Natural killer cell (primary cell): ENCODE data around the gene JUND. TPM values are rescaled to one million over a fixed set of nuclear protein-coding genes. Genes with fewer than 3 reads are reported as not detected.

Experiments used
- ATAC-seq, 3 donors: fragments of 150-1000 bp in 2 of 3; fragments of 200-7000 bp in 1 of 3; cut with Tn5 transposase; 1 replicate in 1 of 3; 2 replicates in 2 of 3; pipeline ENCODE4 v1.10.0; 2021; ENCODE audit warnings: mild to moderate bottlenecking in 2 of 3, moderate library complexity in 2 of 3
- DNase-seq, 2 donors: peaks; one replicate each; pipeline versions ENCODE4 v3.0.0 to v3.0.0-alpha.2; 2013 to 2021; ENCODE audit warnings: mixed read lengths in 1 of 2
- H3K27ac ChIP-seq: one replicate; pipeline ENCODE4 v1.5.1; 2013; ENCODE audit warnings: mild to moderate bottlenecking, low read length
- H3K27me3 ChIP-seq: one replicate; pipeline ENCODE4 v1.6.1; 2013; ENCODE audit warnings: low read length; ENCODE audit not compliant: control insufficient read depth, insufficient read depth
- H3K36me3 ChIP-seq: one replicate; pipeline ENCODE4 v1.6.1; 2013; ENCODE audit warnings: low read length; ENCODE audit not compliant: control insufficient read depth, insufficient read depth
- H3K4me1 ChIP-seq: one replicate; pipeline ENCODE4 v1.6.1; 2013; ENCODE audit warnings: low read length; ENCODE audit not compliant: control insufficient read depth, insufficient read depth
- H3K4me3 ChIP-seq: one replicate; pipeline ENCODE4 v1.5.1; 2013; ENCODE audit warnings: low read length
- H3K9me3 ChIP-seq: one replicate; pipeline ENCODE4 v1.6.1; 2013; ENCODE audit warnings: low read length; ENCODE audit not compliant: control insufficient read depth, insufficient read depth
- H3K27ac Mint-ChIP-seq, 2 donors: one replicate each; pipeline ENCODE4 v1.8.0; 2022; ENCODE audit warnings: mild to moderate bottlenecking in 2 of 2, mixed read lengths in 2 of 2, moderate library complexity in 1 of 2
- H3K27me3 Mint-ChIP-seq, 2 donors: one replicate each; pipeline ENCODE4 v1.8.0; 2022; ENCODE audit warnings: low read depth in 2 of 2, mixed read lengths in 2 of 2
- H3K36me3 Mint-ChIP-seq: one replicate; pipeline ENCODE4 v1.8.0; 2022; ENCODE audit warnings: mixed read lengths
- H3K4me1 Mint-ChIP-seq, 2 donors: one replicate each; pipeline ENCODE4 v1.8.0; 2022; ENCODE audit warnings: mixed read lengths in 2 of 2
- H3K4me3 Mint-ChIP-seq: one replicate; pipeline ENCODE4 v1.8.0; 2022; ENCODE audit warnings: mild to moderate bottlenecking, moderate library complexity, mixed read lengths
- H3K9me3 Mint-ChIP-seq, 2 donors: one replicate each; pipeline ENCODE4 v1.8.0; 2022; ENCODE audit warnings: mixed read lengths in 2 of 2
- CTCF ChIP-seq: fragments of 200-600 bp; IDR thresholded peaks from one replicate; pipeline ENCODE4 v1.8.0; 2022; ENCODE audit warnings: antibody characterized with exemption
- WGBS: methylation state at CpG from one replicate; pipeline ENCODE4 v1.1.7; 2013; ENCODE audit warnings: missing lambda C conversion rate; ENCODE audit not compliant: insufficient coverage; 5-methylcytosine and 5-hydroxymethylcytosine counted together
- intact Hi-C: fragments of 100-400 bp; cut with micrococcal nuclease; formaldehyde crosslinking; loops from one replicate; pipeline ENCODE4 v1.14.2; 2022
- total RNA-seq, 4 donors: library from RNA; stranded (reverse); fragments of 120-200 nt in 1 of 4; gene quantifications; one replicate each; pipeline versions ENCODE4 v1.2.3 to v1.2.4, GENCODE V29; 2013 to 2022

The JUND gene
- total RNA-seq, 3 donors from 2014 or later (not counting 1 experiment from before 2014, with no cell fraction given): 1,182 to 2,122 (median 1,520) TPM

GRCh38 chr19:18291590-18292461 is 10.4 kb upstream of the JUND start:
- Mint-ChIP-seq H3K27me3 (no peaks in the 10 kb centered on the region), H3K4me1 (peaks cover 43 to 51% of the 10 kb centered on the region in 2 donors), H3K9me3 (no peaks in the 10 kb centered on the region), H3K27ac (peak overlapping the region; percentile 89), H3K36me3 (no peaks in the 10 kb centered on the region), H3K4me3 (peak overlapping the region; percentile 92)
- Histone ChIP-seq H3K27ac (peak overlapping the region; percentile 99), H3K4me3 (peak overlapping the region; percentile 71), H3K36me3 (no peaks in the 10 kb centered on the region), H3K9me3 (no peaks in the 10 kb centered on the region), H3K4me1 (peaks cover 67% of the 10 kb centered on the region), H3K27me3 (no peaks in the 10 kb centered on the region)
- peak; percentile 74 to 88 for DNase-seq
- peak; percentile 38 to 75 (median 51) for ATAC-seq
- WGBS: under 1% methylated on average over 75 of the region's 75 CpGs
- intact Hi-C loops: no loop called here
- TF ChIP-seq CTCF: no peak

GRCh38 chr19:18291019-18291524 is 9.7 kb upstream of the JUND start:
- peak overlapping the region; percentile 71 for H3K4me3 ChIP-seq
- no peaks in the 10 kb centered on the region for H3K36me3 ChIP-seq
- no peaks in the 10 kb centered on the region for H3K9me3 ChIP-seq
- peak in 1 of 2 donors; percentile 58 for DNase-seq
- no peaks in the 10 kb centered on the region for H3K9me3 Mint-ChIP-seq
- ATAC-seq: no peak
- H3K27ac ChIP-seq: peak overlapping the region; percentile 99
- peak overlapping the region; percentile 82 for H3K4me3 Mint-ChIP-seq
- 27% methylated on average over 21 of the region's 21 CpGs for WGBS
- peak overlapping the region; percentile 89 for H3K27ac Mint-ChIP-seq
- TF ChIP-seq CTCF: no peak
- no peaks in the 10 kb centered on the region for H3K27me3 ChIP-seq
- peaks cover 67% of the 10 kb centered on the region for H3K4me1 ChIP-seq
- intact Hi-C loops: no loop called here
- H3K4me1 Mint-ChIP-seq: peaks cover 44 to 57% of the 10 kb centered on the region in 2 donors
- H3K27me3 Mint-ChIP-seq: no peaks in the 10 kb centered on the region
- no peaks in the 10 kb centered on the region for H3K36me3 Mint-ChIP-seq

GRCh38 chr19:18290302-18291018 is 9.0 kb upstream of the JUND start:
- peak overlapping the region; percentile 82 for H3K4me3 Mint-ChIP-seq
- H3K36me3 ChIP-seq: no peaks in the 10 kb centered on the region

More at GRCh38 chr19:18290302-18291018, 9.0 kb upstream of the JUND start:
- Histone ChIP-seq H3K27me3 (no peaks in the 10 kb centered on the region), H3K4me1 (peaks cover 67% of the 10 kb centered on the region), H3K4me3 (no peak overlapping the region), H3K27ac (peak overlapping the region; percentile 99), H3K9me3 (no peaks in the 10 kb centered on the region)
- Mint-ChIP-seq H3K4me1 (peaks cover 47 to 58% of the 10 kb centered on the region in 2 donors), H3K27me3 (no peaks in the 10 kb centered on the region), H3K9me3 (no peaks in the 10 kb centered on the region), H3K27ac (peak overlapping the region; percentile 89), H3K36me3 (no peaks in the 10 kb centered on the region)
- WGBS: 17% methylated on average over 14 of the region's 14 CpGs
- peak; percentile 50 to 72 (median 72) for ATAC-seq
- no peak for TF ChIP-seq CTCF
- intact Hi-C loops: loop anchor here (1.0 kb wide), 3 partner anchors 9 to 33 kb away; partner anchors contain the start of genes JUND and LSM4
- DNase-seq: peak; percentile 76 to 91
